K562 (cell line): ENCODE data around the gene HOXD12.

Source experiments
- SP1 ChIP-seq: sonication (generic); formaldehyde crosslinking; IDR thresholded peaks from 2 replicates; pipeline ENCODE4 v1.8.1; 2022; ENCODE audit warnings: mild to moderate bottlenecking, missing genetic modification reagents
- SREBF1 ChIP-seq: fragments of 150-350 bp; IDR thresholded peaks from 2 replicates; pipeline ENCODE4 v1.6.1; 2014; ENCODE audit warnings: antibody characterized with exemption, low read depth, low read length, borderline replicate concordance
- TF ChIP-seq, protein P1 (sequence below): fragments of 450-650 bp; IDR thresholded peaks from 2 replicates; pipeline ENCODE4 v1.6.1; 2017; ENCODE audit warnings: antibody characterized with exemption, mild to moderate bottlenecking
- TF ChIP-seq, protein P2 (sequence below): sonication (generic); formaldehyde crosslinking; IDR thresholded peaks from 2 replicates; pipeline ENCODE4 v1.8.0; 2023; ENCODE audit warnings: mild to moderate bottlenecking, missing genetic modification reagents
- TF ChIP-seq, protein P3 (sequence below): sonication (generic); formaldehyde crosslinking; IDR thresholded peaks from 2 replicates; pipeline ENCODE4 v1.9.0; 2022; ENCODE audit warnings: mild to moderate bottlenecking, missing genetic modification reagents

DNA sequence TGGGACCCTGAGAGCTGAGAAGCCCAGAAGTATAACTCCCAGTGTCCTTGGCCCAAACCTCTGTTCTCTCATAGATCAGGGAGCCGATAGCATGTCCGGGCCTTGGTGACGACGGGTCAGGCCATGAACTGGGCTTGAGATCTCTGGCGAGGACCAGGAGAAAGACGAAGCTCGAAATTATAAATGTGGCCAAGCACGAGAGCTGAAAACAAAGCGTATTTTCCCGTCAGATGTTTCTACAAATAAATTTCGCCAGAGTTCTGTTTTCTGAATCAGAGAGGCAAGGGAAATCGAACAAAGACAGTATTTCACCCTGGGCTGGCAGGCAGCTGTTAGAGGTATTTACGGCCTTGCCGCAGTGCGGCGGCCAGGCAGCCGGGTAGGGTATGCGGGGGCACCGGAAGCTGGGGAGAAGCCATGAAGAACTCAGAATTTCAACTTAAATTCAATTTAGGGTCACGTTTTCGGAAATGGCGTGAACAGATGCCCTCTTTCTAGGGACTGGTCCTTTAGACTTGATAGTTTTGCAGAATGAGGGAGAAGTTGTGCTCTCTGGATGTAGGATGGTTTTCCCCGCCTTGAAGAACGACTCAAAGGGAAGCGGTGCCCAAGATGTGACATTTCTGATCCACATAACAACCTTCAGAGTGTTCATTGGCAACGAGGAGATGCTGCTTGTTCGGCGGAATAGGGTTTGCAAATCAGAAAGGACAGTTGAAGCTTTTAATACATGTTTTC lies 39.5 kb downstream of the HOXD12 start:
- TF ChIP-seq SP1 (CRISPR knock-in tag) (no peak), SREBF1 (no peak)
- TF ChIP-seq, protein P1, sequence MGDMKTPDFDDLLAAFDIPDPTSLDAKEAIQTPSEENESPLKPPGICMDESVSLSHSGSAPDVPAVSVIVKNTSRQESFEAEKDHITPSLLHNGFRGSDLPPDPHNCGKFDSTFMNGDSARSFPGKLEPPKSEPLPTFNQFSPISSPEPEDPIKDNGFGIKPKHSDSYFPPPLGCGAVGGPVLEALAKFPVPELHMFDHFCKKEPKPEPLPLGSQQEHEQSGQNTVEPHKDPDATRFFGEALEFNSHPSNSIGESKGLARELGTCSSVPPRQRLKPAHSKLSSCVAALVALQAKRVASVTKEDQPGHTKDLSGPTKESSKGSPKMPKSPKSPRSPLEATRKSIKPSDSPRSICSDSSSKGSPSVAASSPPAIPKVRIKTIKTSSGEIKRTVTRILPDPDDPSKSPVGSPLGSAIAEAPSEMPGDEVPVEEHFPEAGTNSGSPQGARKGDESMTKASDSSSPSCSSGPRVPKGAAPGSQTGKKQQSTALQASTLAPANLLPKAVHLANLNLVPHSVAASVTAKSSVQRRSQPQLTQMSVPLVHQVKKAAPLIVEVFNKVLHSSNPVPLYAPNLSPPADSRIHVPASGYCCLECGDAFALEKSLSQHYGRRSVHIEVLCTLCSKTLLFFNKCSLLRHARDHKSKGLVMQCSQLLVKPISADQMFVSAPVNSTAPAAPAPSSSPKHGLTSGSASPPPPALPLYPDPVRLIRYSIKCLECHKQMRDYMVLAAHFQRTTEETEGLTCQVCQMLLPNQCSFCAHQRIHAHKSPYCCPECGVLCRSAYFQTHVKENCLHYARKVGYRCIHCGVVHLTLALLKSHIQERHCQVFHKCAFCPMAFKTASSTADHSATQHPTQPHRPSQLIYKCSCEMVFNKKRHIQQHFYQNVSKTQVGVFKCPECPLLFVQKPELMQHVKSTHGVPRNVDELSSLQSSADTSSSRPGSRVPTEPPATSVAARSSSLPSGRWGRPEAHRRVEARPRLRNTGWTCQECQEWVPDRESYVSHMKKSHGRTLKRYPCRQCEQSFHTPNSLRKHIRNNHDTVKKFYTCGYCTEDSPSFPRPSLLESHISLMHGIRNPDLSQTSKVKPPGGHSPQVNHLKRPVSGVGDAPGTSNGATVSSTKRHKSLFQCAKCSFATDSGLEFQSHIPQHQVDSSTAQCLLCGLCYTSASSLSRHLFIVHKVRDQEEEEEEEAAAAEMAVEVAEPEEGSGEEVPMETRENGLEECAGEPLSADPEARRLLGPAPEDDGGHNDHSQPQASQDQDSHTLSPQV: no peak
- TF ChIP-seq, protein P2, sequence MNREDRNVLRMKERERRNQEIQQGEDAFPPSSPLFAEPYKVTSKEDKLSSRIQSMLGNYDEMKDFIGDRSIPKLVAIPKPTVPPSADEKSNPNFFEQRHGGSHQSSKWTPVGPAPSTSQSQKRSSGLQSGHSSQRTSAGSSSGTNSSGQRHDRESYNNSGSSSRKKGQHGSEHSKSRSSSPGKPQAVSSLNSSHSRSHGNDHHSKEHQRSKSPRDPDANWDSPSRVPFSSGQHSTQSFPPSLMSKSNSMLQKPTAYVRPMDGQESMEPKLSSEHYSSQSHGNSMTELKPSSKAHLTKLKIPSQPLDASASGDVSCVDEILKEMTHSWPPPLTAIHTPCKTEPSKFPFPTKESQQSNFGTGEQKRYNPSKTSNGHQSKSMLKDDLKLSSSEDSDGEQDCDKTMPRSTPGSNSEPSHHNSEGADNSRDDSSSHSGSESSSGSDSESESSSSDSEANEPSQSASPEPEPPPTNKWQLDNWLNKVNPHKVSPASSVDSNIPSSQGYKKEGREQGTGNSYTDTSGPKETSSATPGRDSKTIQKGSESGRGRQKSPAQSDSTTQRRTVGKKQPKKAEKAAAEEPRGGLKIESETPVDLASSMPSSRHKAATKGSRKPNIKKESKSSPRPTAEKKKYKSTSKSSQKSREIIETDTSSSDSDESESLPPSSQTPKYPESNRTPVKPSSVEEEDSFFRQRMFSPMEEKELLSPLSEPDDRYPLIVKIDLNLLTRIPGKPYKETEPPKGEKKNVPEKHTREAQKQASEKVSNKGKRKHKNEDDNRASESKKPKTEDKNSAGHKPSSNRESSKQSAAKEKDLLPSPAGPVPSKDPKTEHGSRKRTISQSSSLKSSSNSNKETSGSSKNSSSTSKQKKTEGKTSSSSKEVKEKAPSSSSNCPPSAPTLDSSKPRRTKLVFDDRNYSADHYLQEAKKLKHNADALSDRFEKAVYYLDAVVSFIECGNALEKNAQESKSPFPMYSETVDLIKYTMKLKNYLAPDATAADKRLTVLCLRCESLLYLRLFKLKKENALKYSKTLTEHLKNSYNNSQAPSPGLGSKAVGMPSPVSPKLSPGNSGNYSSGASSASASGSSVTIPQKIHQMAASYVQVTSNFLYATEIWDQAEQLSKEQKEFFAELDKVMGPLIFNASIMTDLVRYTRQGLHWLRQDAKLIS (CRISPR knock-in tag): no peak
- TF ChIP-seq, protein P3, sequence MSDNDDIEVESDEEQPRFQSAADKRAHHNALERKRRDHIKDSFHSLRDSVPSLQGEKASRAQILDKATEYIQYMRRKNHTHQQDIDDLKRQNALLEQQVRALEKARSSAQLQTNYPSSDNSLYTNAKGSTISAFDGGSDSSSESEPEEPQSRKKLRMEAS (CRISPR knock-in tag): no peak
